IMR-90 (cell line): ENCODE measurements around the gene MRPL9. TPM values are rescaled to one million over a fixed set of nuclear protein-coding genes. Genes with fewer than 3 reads are reported as not detected.

Experiments used
- ATAC-seq: fragments of 200-7000 bp; cut with Tn5 transposase; 2 replicates; pipeline ENCODE4 v1.9.1; 2020; ENCODE audit warnings: low read depth, mild to moderate bottlenecking, moderate library complexity
- BruUV-seq: library from RNA; stranded (reverse); fragments of 400-500 nt; replicated peaks from 2 replicates; lab custom pipeline; 2021; lab: Mats Ljungman, UMichigan
- CTCF ChIA-PET: fragments of 300-600 bp; formaldehyde crosslinking; extraction: SDS; loops from one replicate; lab custom pipeline; 2021; ENCODE audit warnings: antibody characterized with exemption; lab: Yijun Ruan, JAX
- POLR2A ChIA-PET: fragments of 300-600 bp; sonication (Branson Sonifier 250); formaldehyde crosslinking; loops from one replicate; lab custom pipeline; 2022; ENCODE audit warnings: antibody characterized with exemption; ENCODE audit not compliant: unreplicated experiment; lab: Charles Lee
- DNase-seq: peaks from one replicate; pipeline ENCODE4 v3.0.0; 2013
- H2AFZ ChIP-seq: replicated peaks from 2 replicates; pipeline ENCODE3; 2013; ENCODE audit warnings: low read length, mild to moderate bottlenecking; ENCODE audit not compliant: poor library complexity
- H2AK5ac ChIP-seq: 2 replicates; pipeline ENCODE4 v1.6.1; 2013; ENCODE audit warnings: low read depth, low read length, inconsistent platforms
- H2AK9ac ChIP-seq: replicated peaks from 2 replicates; pipeline ENCODE3; 2013; ENCODE audit warnings: mild to moderate bottlenecking, low read depth, low read length, moderate library complexity; ENCODE audit not compliant: poor library complexity
- H2BK120ac ChIP-seq: 2 replicates; pipeline ENCODE4 v1.6.1; 2013; ENCODE audit warnings: low read depth, low read length, inconsistent platforms
- H2BK15ac ChIP-seq: 3 replicates; pipeline ENCODE4 v1.6.1; 2013; ENCODE audit warnings: low read depth, low read length, inconsistent platforms
- H2BK20ac ChIP-seq: 2 replicates; pipeline ENCODE4 v1.6.1; 2013; ENCODE audit warnings: low read depth, mild to moderate bottlenecking, inconsistent platforms, low read length, moderate library complexity
- H2BK5ac ChIP-seq: 2 replicates; pipeline ENCODE4 v1.6.1; 2013; ENCODE audit warnings: mild to moderate bottlenecking, low read depth, low read length, inconsistent platforms; ENCODE audit not compliant: poor library complexity, severe bottlenecking
- H3K14ac ChIP-seq: replicated peaks from 2 replicates; pipeline ENCODE4 v1.6.1; 2013; ENCODE audit warnings: low read depth, low read length, inconsistent platforms
- H3K18ac ChIP-seq: 2 replicates; pipeline ENCODE4 v1.6.1; 2013; ENCODE audit warnings: low read depth, low read length, control low read depth
- H3K23ac ChIP-seq: 2 replicates; pipeline ENCODE4 v1.6.1; 2013; ENCODE audit warnings: low read depth, low read length, inconsistent platforms
- H3K27ac ChIP-seq: 2 replicates; pipeline ENCODE4 v1.5.1; 2013; ENCODE audit warnings: mild to moderate bottlenecking, control low read depth, low read length; ENCODE audit not compliant: insufficient read depth
- H3K27me3 ChIP-seq: 2 replicates; pipeline ENCODE4 v1.6.1; 2013; ENCODE audit warnings: low read length; ENCODE audit not compliant: control insufficient read depth, insufficient read depth
- H3K36me3 ChIP-seq: 2 replicates; pipeline ENCODE4 v1.6.1; 2013; ENCODE audit warnings: low read length, mixed read lengths; ENCODE audit not compliant: control insufficient read depth, insufficient read depth
- H3K4ac ChIP-seq: 2 replicates; pipeline ENCODE4 v1.6.1; 2013; ENCODE audit warnings: low read depth, low read length, inconsistent platforms
- H3K4me1 ChIP-seq: 2 replicates; pipeline ENCODE4 v1.6.1; 2013; ENCODE audit warnings: low read length, mixed read lengths; ENCODE audit not compliant: control insufficient read depth, insufficient read depth
- H3K4me2 ChIP-seq: 2 replicates; pipeline ENCODE4 v1.6.1; 2013; ENCODE audit warnings: low read depth, mild to moderate bottlenecking, control low read depth, low read length, moderate library complexity
- H3K4me3 ChIP-seq: 2 replicates; pipeline ENCODE4 v1.5.1; 2013; ENCODE audit warnings: low read depth, mild to moderate bottlenecking, control low read depth, low read length, moderate library complexity; ENCODE audit not compliant: insufficient read depth
- H3K56ac ChIP-seq: 2 replicates; pipeline ENCODE4 v1.6.1; 2013; ENCODE audit warnings: low read length, inconsistent platforms; ENCODE audit not compliant: insufficient read depth; ENCODE audit errors: extremely low read depth
- H3K79me1 ChIP-seq, 2 experiments: 2 replicates each; pipeline ENCODE4 v1.6.1; 2013; ENCODE audit warnings: low read length in 2 of 2, inconsistent platforms in 1 of 2, low read depth in 1 of 2
- H3K9ac ChIP-seq: 2 replicates; pipeline ENCODE4 v1.6.1; 2013; ENCODE audit warnings: low read depth, low read length, control low read depth
- H3K9me1 ChIP-seq: 2 replicates; pipeline ENCODE4 v1.6.1; 2013; ENCODE audit warnings: low read length, inconsistent platforms; ENCODE audit not compliant: insufficient read depth
- H3K9me3 ChIP-seq: 2 replicates; pipeline ENCODE4 v1.6.1; 2013; ENCODE audit warnings: low read length; ENCODE audit not compliant: control insufficient read depth, insufficient read depth
- H4K20me1 ChIP-seq: 2 replicates; pipeline ENCODE4 v1.6.1; 2013; ENCODE audit warnings: low read length, inconsistent platforms; ENCODE audit not compliant: insufficient read depth
- H4K5ac ChIP-seq: 2 replicates; pipeline ENCODE4 v1.6.1; 2013; ENCODE audit warnings: mild to moderate bottlenecking, low read depth, low read length, control low read depth
- H4K8ac ChIP-seq, 2 experiments: 2 replicates each; pipeline ENCODE4 v1.6.1; 2013; ENCODE audit warnings: low read depth in 2 of 2, low read length in 2 of 2, control low read depth in 1 of 2, inconsistent platforms in 1 of 2
- H4K91ac ChIP-seq: 2 replicates; pipeline ENCODE4 v1.6.1; 2013; ENCODE audit warnings: low read depth, low read length, inconsistent platforms; ENCODE audit not compliant: insufficient read depth
- BHLHE40 ChIP-seq: fragments of 150-350 bp; IDR thresholded peaks from 2 replicates; pipeline ENCODE4 v1.6.1; 2016; ENCODE audit warnings: mild to moderate bottlenecking, low read depth, low read length
- CEBPB ChIP-seq: IDR thresholded peaks from 2 replicates; pipeline ENCODE4 v1.6.1; 2012; ENCODE audit warnings: low read depth, low read length, improper control_type of control experiment
- CHD1 ChIP-seq: IDR thresholded peaks from 2 replicates; pipeline ENCODE4 v1.6.1; 2012; ENCODE audit warnings: low read depth, low read length, improper control_type of control experiment
- FOS ChIP-seq: fragments of 150-350 bp; IDR thresholded peaks from 2 replicates; pipeline ENCODE4 v1.6.1; 2016; ENCODE audit warnings: low read depth, low read length
- MAFK ChIP-seq: IDR thresholded peaks from 2 replicates; pipeline ENCODE4 v1.6.1; 2012; ENCODE audit warnings: low read depth, low read length, improper control_type of control experiment
- MAZ ChIP-seq: IDR thresholded peaks from 2 replicates; pipeline ENCODE4 v1.6.1; 2012; ENCODE audit warnings: low read depth, mild to moderate bottlenecking, low read length, improper control_type of control experiment, moderate library complexity, borderline replicate concordance
- MXI1 ChIP-seq: IDR thresholded peaks from 2 replicates; pipeline ENCODE4 v1.6.1; 2012; ENCODE audit warnings: low read depth, mild to moderate bottlenecking, low read length, moderate library complexity, borderline replicate concordance
- NFE2L2 ChIP-seq: fragments of 150-350 bp; IDR thresholded peaks from 2 replicates; pipeline ENCODE4 v1.6.1; 2016; ENCODE audit warnings: low read depth, mild to moderate bottlenecking, low read length
- POLR2A ChIP-seq: IDR thresholded peaks from 2 replicates; pipeline ENCODE4 v1.6.1; 2012; ENCODE audit warnings: mild to moderate bottlenecking, low read depth, low read length
- RAD21 ChIP-seq: IDR thresholded peaks from 2 replicates; pipeline ENCODE4 v1.6.1; 2012; ENCODE audit warnings: low read length, improper control_type of control experiment
- RCOR1 ChIP-seq: IDR thresholded peaks from 2 replicates; pipeline ENCODE4 v1.6.1; 2012; ENCODE audit warnings: mild to moderate bottlenecking, low read length, improper control_type of control experiment; ENCODE audit not compliant: insufficient replicate concordance
- RFX5 ChIP-seq: IDR thresholded peaks from 2 replicates; pipeline ENCODE4 v1.8.0; 2012; ENCODE audit warnings: low read depth, mild to moderate bottlenecking, low read length, moderate library complexity
- SMC3 ChIP-seq: fragments of 150-350 bp; IDR thresholded peaks from 2 replicates; pipeline ENCODE4 v1.6.1; 2016; ENCODE audit warnings: low read depth, mild to moderate bottlenecking, antibody characterized with exemption, low read length, moderate library complexity
- WGBS, 2 experiments: methylation state at CpG; one replicate each; pipeline versions ENCODE4 v1.1.5 to v1.1.7; 2013; ENCODE audit warnings: missing lambda C conversion rate in 2 of 2; ENCODE audit not compliant: insufficient read length in 1 of 2; ENCODE audit errors: extremely low coverage in 2 of 2; 5-methylcytosine and 5-hydroxymethylcytosine counted together
- dilution Hi-C: fragments of 300-500 bp; cut with HindIII; formaldehyde crosslinking; loops from one replicate; pipeline ENCODE4 v1.14.3; 2018; ENCODE audit warnings: low sequenced_read_pairs; ENCODE audit not compliant: unreplicated experiment
- in situ Hi-C: fragments of 300-500 bp; cut with MboI; formaldehyde crosslinking; loops from 3 replicates; pipeline ENCODE4 v1.14.3; 2019; ENCODE audit warnings: low sequenced_read_pairs, inconsistent platforms, mixed read lengths
- intact Hi-C: fragments of 100-400 bp; cut with micrococcal nuclease; formaldehyde crosslinking; loops from 2 replicates; pipeline ENCODE4 v1.10.0; 2022
- polyA plus RNA-seq, 3 experiments: library from polyadenylated mRNA; depleted of rRNA; stranded (reverse); fragments of >200 nt; gene quantifications; 2 replicates each; pipeline ENCODE4 v1.2.3, GENCODE V29; 2012; ENCODE audit warnings: low replicate concordance in 1 of 3
- total RNA-seq: library from RNA; depleted of rRNA; stranded (reverse); fragments of >200 nt; gene quantifications from 2 replicates; pipeline ENCODE4 v1.2.3, GENCODE V29; 2012
- TF ChIP-seq, protein P1 (sequence below): fragments of 150-350 bp; IDR thresholded peaks from 2 replicates; pipeline ENCODE4 v1.6.1; 2016; ENCODE audit warnings: low read depth, mild to moderate bottlenecking, low read length, moderate library complexity, borderline replicate concordance
- TF ChIP-seq, protein P2 (sequence below): conservative IDR thresholded peaks from 2 replicates; pipeline ENCODE4 v1.5.1; 2012; ENCODE audit warnings: mild to moderate bottlenecking, low read depth, low read length, improper control_type of control experiment
- TF ChIP-seq, protein P3 (sequence below): fragments of 150-350 bp; IDR thresholded peaks from 2 replicates; pipeline ENCODE4 v1.6.1; 2017; ENCODE audit warnings: mild to moderate bottlenecking, antibody characterized with exemption, low read length, low read depth

The MRPL9 gene
- total and polyA plus RNA-seq, 2 of the 4 experiments (the other 2 are of a cell fraction): 65.4 to 87.5 TPM

DNA sequence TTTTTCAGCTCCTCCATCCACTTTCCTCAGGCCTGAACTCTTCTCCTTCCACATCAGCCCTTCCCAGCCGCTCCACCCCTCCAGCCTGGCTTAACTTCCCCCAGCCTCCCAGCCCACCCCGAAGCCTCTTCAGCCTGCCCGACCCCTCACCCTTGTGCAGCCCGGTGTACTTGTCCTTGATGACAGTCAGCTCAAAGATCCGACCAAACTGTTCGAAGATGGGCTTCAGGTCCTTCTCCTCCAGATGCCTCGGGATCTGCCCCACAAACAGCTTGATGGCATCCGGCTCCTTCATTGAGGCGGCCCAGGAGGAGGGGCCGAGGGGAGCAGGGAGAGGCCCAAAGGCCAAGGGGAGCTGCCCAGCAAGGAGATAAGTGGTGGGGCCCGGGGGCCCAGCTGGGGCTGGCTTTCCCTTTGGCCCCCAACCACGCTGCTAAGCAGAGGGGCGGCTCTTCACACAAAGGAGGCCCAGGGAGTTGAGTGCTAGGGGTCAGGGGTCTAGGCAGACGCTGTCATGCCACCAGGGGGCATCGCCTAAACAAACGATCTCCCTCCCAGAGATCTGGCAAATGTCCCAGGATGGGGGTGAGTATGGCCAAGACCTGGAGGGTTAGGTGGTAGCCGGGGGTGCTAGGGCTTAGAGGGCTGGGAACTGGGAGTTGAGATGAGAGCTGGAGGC lies 47.4 kb downstream of the MRPL9 start:
- no peak overlapping the region for H3K27ac ChIP-seq
- no peaks in the 10 kb centered on the region for H3K9me3 ChIP-seq
- no peak overlapping the region for H3K4me2 ChIP-seq
- H2AK9ac ChIP-seq: no peak overlapping the region
- no peak overlapping the region for H4K5ac ChIP-seq
- no peak overlapping the region for H2AFZ ChIP-seq
- no peak overlapping the region for H3K14ac ChIP-seq
- WGBS, 2 experiments: 9% methylated on average over 4 of the region's 17 CpGs; no CpG with 5 or more reads in 1 of the 2 experiments
- H3K9me1 ChIP-seq: no peaks in the 10 kb centered on the region
- H4K91ac ChIP-seq: no peak overlapping the region
- no peak overlapping the region for H2BK15ac ChIP-seq
- H3K4me1 ChIP-seq: peaks cover 2% of the 10 kb centered on the region; the same call in 1 of the 2 replicates
- H2BK5ac ChIP-seq: no peak overlapping the region
- H2AK5ac ChIP-seq: no peak overlapping the region
- no TSS peak for BruUV-seq
- H3K18ac ChIP-seq: no peak overlapping the region
- H3K27me3 ChIP-seq: peaks cover 86% of the 10 kb centered on the region
- in situ Hi-C loops: no loop called here
- H2BK120ac ChIP-seq: no peak overlapping the region
- no peaks in the 10 kb centered on the region; the same call in 1 of the 2 replicates for H4K20me1 ChIP-seq
- no peaks in the 10 kb centered on the region for H3K36me3 ChIP-seq
- no peak overlapping the region for H3K56ac ChIP-seq
- ChIA-PET POLR2A (no interaction called here), CTCF (no interaction called here)
- H3K79me1 ChIP-seq: no peaks in the 10 kb centered on the region
- H3K9ac ChIP-seq: no peak overlapping the region
- no peak overlapping the region for H3K4me3 ChIP-seq
- H3K4ac ChIP-seq: no peak overlapping the region
- no peak overlapping the region for H4K8ac ChIP-seq
- intact Hi-C loops: loop anchor here (2.0 kb wide), 1 partner anchor 23 kb away; no protein-coding TSS in a partner anchor
- H2BK20ac ChIP-seq: no peak overlapping the region
- dilution Hi-C loops: no loop called here
- ATAC-seq (no peak), DNase-seq (no peak)
- no peak overlapping the region for H3K23ac ChIP-seq
- TF ChIP-seq RFX5 (no peak), RAD21 (no peak), MXI1 (no peak), RCOR1 (no peak), CEBPB (no peak), FOS (no peak), SMC3 (no peak), NFE2L2 (no peak), MAFK (no peak), CHD1 (no peak), MAZ (no peak), BHLHE40 (no peak), POLR2A (no peak)
- TF ChIP-seq, protein P1, sequence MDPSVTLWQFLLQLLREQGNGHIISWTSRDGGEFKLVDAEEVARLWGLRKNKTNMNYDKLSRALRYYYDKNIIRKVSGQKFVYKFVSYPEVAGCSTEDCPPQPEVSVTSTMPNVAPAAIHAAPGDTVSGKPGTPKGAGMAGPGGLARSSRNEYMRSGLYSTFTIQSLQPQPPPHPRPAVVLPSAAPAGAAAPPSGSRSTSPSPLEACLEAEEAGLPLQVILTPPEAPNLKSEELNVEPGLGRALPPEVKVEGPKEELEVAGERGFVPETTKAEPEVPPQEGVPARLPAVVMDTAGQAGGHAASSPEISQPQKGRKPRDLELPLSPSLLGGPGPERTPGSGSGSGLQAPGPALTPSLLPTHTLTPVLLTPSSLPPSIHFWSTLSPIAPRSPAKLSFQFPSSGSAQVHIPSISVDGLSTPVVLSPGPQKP: no peak
- TF ChIP-seq, protein P2, sequence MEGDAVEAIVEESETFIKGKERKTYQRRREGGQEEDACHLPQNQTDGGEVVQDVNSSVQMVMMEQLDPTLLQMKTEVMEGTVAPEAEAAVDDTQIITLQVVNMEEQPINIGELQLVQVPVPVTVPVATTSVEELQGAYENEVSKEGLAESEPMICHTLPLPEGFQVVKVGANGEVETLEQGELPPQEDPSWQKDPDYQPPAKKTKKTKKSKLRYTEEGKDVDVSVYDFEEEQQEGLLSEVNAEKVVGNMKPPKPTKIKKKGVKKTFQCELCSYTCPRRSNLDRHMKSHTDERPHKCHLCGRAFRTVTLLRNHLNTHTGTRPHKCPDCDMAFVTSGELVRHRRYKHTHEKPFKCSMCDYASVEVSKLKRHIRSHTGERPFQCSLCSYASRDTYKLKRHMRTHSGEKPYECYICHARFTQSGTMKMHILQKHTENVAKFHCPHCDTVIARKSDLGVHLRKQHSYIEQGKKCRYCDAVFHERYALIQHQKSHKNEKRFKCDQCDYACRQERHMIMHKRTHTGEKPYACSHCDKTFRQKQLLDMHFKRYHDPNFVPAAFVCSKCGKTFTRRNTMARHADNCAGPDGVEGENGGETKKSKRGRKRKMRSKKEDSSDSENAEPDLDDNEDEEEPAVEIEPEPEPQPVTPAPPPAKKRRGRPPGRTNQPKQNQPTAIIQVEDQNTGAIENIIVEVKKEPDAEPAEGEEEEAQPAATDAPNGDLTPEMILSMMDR: no peak
- TF ChIP-seq, protein P3, sequence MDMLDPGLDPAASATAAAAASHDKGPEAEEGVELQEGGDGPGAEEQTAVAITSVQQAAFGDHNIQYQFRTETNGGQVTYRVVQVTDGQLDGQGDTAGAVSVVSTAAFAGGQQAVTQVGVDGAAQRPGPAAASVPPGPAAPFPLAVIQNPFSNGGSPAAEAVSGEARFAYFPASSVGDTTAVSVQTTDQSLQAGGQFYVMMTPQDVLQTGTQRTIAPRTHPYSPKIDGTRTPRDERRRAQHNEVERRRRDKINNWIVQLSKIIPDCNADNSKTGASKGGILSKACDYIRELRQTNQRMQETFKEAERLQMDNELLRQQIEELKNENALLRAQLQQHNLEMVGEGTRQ: no peak
